ENCODE results near the gene ERBIN.

ERBIN gene

GRCh38 chr5:65943771-65944170, 17.4 kb downstream of the ERBIN start:
- Histone ChIP-seq H3K23ac (ENCODE audit: low read length in 2 of 2) (no peak overlapping the region), H2BK5ac (ENCODE audit: low read depth, low read length, poor library complexity, severe bottlenecking) (no peak overlapping the region), H3K4me1 (ENCODE audit: control insufficient read depth, insufficient read depth, low read depth, low read length) (peaks cover 1% of the 10 kb centered on the region), H2AFZ (ENCODE audit: low read depth, low read length) (no peak overlapping the region), H3K79me1 (replicated peaks; ENCODE audit: low read length, poor library complexity, severe bottlenecking) (peaks cover 2% of the 10 kb centered on the region), H3K4me2 (ENCODE audit: low read length, poor library complexity, severe bottlenecking) (no peak overlapping the region), H2BK120ac (ENCODE audit: low read depth, low read length) (no peak overlapping the region), H3K4ac (ENCODE audit: low read depth in 1 of 2, low read length in 2 of 2) (no peak overlapping the region), H4K8ac (ENCODE audit: low read length) (no peak overlapping the region), H3K27me3 (ENCODE audit: control insufficient read depth in 1 of 2, insufficient read depth in 1 of 2, low read length in 2 of 2) (no peaks in the 10 kb centered on the region), H2AK5ac (ENCODE audit: low read length, severe bottlenecking) (no peak overlapping the region), H3K14ac (ENCODE audit: low read length in 2 of 2) (no peak overlapping the region), H3K18ac (ENCODE audit: low read depth in 1 of 2, low read length in 2 of 2) (no peak overlapping the region), H3K27ac (ENCODE audit: low read length, poor library complexity, severe bottlenecking) (no peak overlapping the region), H3K9me3 (ENCODE audit: control insufficient read depth, low read length) (no peaks in the 10 kb centered on the region), H2BK15ac (ENCODE audit: low read depth, poor library complexity, severe bottlenecking) (no peak overlapping the region), H2BK12ac (ENCODE audit: low read length in 2 of 2) (no peak overlapping the region), H3K4me3 (ENCODE audit: insufficient read depth in 1 of 2, low read depth in 1 of 2, low read length in 2 of 2) (no peak overlapping the region), H4K91ac (ENCODE audit: low read length) (no peak overlapping the region), H3K36me3 (ENCODE audit: control insufficient read depth in 1 of 2, insufficient read depth in 2 of 2, low read depth in 1 of 2, low read length in 2 of 2) (peaks cover 0 to 4% of the 10 kb centered on the region in 2 experiments), H3K9ac (ENCODE audit: low read length) (no peak overlapping the region)
- DNase-seq, result no peak
- WGBS, result 93% methylated on average over 3 of the region's 5 CpGs

DNA sequence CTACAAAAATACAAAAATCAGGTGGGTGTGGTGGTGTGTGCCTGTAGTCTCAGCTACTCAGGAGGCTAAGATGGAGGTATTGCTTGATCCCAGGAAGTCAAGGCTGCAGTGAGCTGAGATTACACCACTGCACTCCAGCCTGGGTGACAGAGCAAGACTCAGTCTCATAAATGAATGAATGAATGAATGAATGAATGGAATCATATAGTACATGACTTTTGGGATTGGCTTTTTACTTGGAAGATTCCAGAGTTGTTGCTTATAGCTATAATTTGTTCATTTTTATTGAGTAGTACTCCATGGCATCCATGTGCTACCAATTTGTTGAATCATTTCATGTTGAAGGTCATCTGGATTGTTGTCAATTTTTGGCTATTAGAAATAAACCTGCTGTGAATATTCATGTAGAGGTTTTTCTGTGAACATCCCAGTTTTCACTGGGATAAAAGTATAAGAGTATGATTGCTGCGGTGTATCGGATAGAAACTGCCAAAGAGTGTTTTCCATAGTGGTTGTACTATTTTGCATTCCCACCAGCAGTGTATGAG, 19.9 kb downstream of the ERBIN start:
- Histone ChIP-seq H2BK12ac (ENCODE audit: low read length in 2 of 2) (no peak overlapping the region), H3K27ac (ENCODE audit: low read length, poor library complexity, severe bottlenecking) (no peak overlapping the region), H3K9me3 (ENCODE audit: control insufficient read depth, low read length) (no peaks in the 10 kb centered on the region), H3K36me3 (ENCODE audit: control insufficient read depth in 1 of 2, insufficient read depth in 2 of 2, low read depth in 1 of 2, low read length in 2 of 2) (no peaks in the 10 kb centered on the region), H3K4me1 (ENCODE audit: control insufficient read depth, insufficient read depth, low read depth, low read length) (peaks cover 1% of the 10 kb centered on the region), H2AFZ (ENCODE audit: low read depth, low read length) (no peak overlapping the region), H3K4me2 (ENCODE audit: low read length, poor library complexity, severe bottlenecking) (no peak overlapping the region), H4K8ac (ENCODE audit: low read length) (no peak overlapping the region), H2AK5ac (ENCODE audit: low read length, severe bottlenecking) (no peak overlapping the region), H2BK120ac (ENCODE audit: low read depth, low read length) (no peak overlapping the region), H3K23ac (ENCODE audit: low read length in 2 of 2) (no peak overlapping the region), H3K9ac (ENCODE audit: low read length) (no peak overlapping the region), H2BK15ac (ENCODE audit: low read depth, poor library complexity, severe bottlenecking) (no peak overlapping the region), H3K18ac (ENCODE audit: low read depth in 1 of 2, low read length in 2 of 2) (no peak overlapping the region), H3K14ac (ENCODE audit: low read length in 2 of 2) (no peak overlapping the region), H3K27me3 (ENCODE audit: control insufficient read depth in 1 of 2, insufficient read depth in 1 of 2, low read length in 2 of 2) (no peaks in the 10 kb centered on the region), H3K4me3 (ENCODE audit: insufficient read depth in 1 of 2, low read depth in 1 of 2, low read length in 2 of 2) (no peak overlapping the region), H2BK5ac (ENCODE audit: low read depth, low read length, poor library complexity, severe bottlenecking) (no peak overlapping the region), H3K4ac (ENCODE audit: low read depth in 1 of 2, low read length in 2 of 2) (no peak overlapping the region), H3K79me1 (replicated peaks; ENCODE audit: low read length, poor library complexity, severe bottlenecking) (peaks cover 2% of the 10 kb centered on the region), H4K91ac (ENCODE audit: low read length) (no peak overlapping the region)
- WGBS, result 100% methylated on average over 2 of the region's 2 CpGs
- DNase-seq, result no peak

DNA sequence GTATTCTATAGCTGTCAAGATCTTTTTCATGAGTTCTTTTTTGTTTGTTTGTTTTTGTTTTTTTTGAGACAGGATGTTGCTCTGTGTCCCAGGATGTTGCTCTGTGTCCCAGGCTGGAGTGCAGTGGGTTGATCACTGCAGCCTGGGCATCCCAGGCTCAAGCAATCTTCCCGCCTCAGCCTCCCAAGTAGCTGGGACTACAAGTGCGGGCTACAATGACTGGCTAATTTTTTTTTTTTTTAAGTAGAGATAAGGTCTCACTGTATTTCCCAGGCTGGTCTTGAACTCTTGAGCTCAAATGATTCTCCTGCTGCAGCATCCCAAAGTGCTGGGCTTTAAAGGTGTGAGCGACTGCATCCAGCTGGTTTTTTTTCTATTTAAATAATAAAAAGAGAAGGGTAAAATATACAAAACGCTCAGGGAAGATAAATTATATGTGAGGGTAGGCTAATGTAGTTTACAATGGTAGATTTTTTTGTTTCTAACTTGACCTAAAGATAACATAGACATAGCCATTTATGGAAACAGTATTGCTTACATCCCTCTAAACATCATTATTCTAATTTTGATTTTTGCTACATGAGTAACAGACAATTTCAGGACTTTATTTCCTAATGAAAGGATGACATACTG, 21.9 kb downstream of the ERBIN start:
- Histone ChIP-seq H2BK5ac (ENCODE audit: low read depth, low read length, poor library complexity, severe bottlenecking) (no peak overlapping the region), H3K4me1 (ENCODE audit: control insufficient read depth, insufficient read depth, low read depth, low read length) (peaks cover 1% of the 10 kb centered on the region), H3K36me3 (ENCODE audit: control insufficient read depth in 1 of 2, insufficient read depth in 2 of 2, low read depth in 1 of 2, low read length in 2 of 2) (no peaks in the 10 kb centered on the region), H2AK5ac (ENCODE audit: low read length, severe bottlenecking) (no peak overlapping the region), H3K27me3 (ENCODE audit: control insufficient read depth in 1 of 2, insufficient read depth in 1 of 2, low read length in 2 of 2) (no peaks in the 10 kb centered on the region), H3K4ac (ENCODE audit: low read depth in 1 of 2, low read length in 2 of 2) (no peak overlapping the region), H3K79me1 (replicated peaks; ENCODE audit: low read length, poor library complexity, severe bottlenecking) (peaks cover 2% of the 10 kb centered on the region), H4K91ac (ENCODE audit: low read length) (no peak overlapping the region), H2BK12ac (ENCODE audit: low read length in 2 of 2) (no peak overlapping the region), H3K18ac (ENCODE audit: low read depth in 1 of 2, low read length in 2 of 2) (no peak overlapping the region), H2AFZ (ENCODE audit: low read depth, low read length) (no peak overlapping the region), H2BK15ac (ENCODE audit: low read depth, poor library complexity, severe bottlenecking) (no peak overlapping the region), H3K9me3 (ENCODE audit: control insufficient read depth, low read length) (no peaks in the 10 kb centered on the region), H3K4me3 (ENCODE audit: insufficient read depth in 1 of 2, low read depth in 1 of 2, low read length in 2 of 2) (no peak overlapping the region), H3K23ac (ENCODE audit: low read length in 2 of 2) (no peak overlapping the region), H3K4me2 (ENCODE audit: low read length, poor library complexity, severe bottlenecking) (no peak overlapping the region), H3K9ac (ENCODE audit: low read length) (no peak overlapping the region), H3K27ac (ENCODE audit: low read length, poor library complexity, severe bottlenecking) (no peak overlapping the region), H4K8ac (ENCODE audit: low read length) (no peak overlapping the region), H3K14ac (ENCODE audit: low read length in 2 of 2) (no peak overlapping the region), H2BK120ac (ENCODE audit: low read depth, low read length) (no peak overlapping the region)
- WGBS, result 98% methylated on average over 3 of the region's 4 CpGs
- DNase-seq, result no peak

DNA sequence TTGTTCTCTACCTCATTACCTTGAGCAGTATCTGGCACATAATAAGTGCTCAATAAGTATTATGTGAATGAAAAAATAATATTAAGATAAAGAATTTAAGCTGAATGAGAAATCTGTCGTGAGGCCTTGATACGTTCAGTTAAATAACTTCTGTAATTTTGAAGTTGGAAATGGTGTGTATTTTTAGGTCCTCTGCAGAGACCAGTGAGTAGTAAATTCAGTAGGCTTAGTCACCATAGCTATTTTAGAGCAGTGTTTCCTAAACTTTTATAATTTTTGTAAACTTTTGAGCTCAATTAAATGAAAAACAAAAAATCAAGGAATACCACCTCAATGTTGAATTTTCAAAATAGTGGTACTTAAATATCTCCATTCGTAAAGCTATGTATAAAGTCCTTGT, 25.0 kb downstream of the ERBIN start:
- Histone ChIP-seq H2BK12ac (ENCODE audit: low read length in 2 of 2) (no peak overlapping the region), H3K4me2 (ENCODE audit: low read length, poor library complexity, severe bottlenecking) (no peak overlapping the region), H3K79me1 (replicated peaks; ENCODE audit: low read length, poor library complexity, severe bottlenecking) (peaks cover 2% of the 10 kb centered on the region), H2AK5ac (ENCODE audit: low read length, severe bottlenecking) (no peak overlapping the region), H3K4ac (ENCODE audit: low read depth in 1 of 2, low read length in 2 of 2) (no peak overlapping the region), H3K27ac (ENCODE audit: low read length, poor library complexity, severe bottlenecking) (no peak overlapping the region), H3K23ac (ENCODE audit: low read length in 2 of 2) (no peak overlapping the region), H3K18ac (ENCODE audit: low read depth in 1 of 2, low read length in 2 of 2) (no peak overlapping the region), H3K9ac (ENCODE audit: low read length) (no peak overlapping the region), H3K4me3 (ENCODE audit: insufficient read depth in 1 of 2, low read depth in 1 of 2, low read length in 2 of 2) (no peak overlapping the region), H4K91ac (ENCODE audit: low read length) (no peak overlapping the region), H3K36me3 (ENCODE audit: control insufficient read depth in 1 of 2, insufficient read depth in 2 of 2, low read depth in 1 of 2, low read length in 2 of 2) (no peaks in the 10 kb centered on the region), H2BK15ac (ENCODE audit: low read depth, poor library complexity, severe bottlenecking) (no peak overlapping the region), H2BK120ac (ENCODE audit: low read depth, low read length) (no peak overlapping the region), H2BK5ac (ENCODE audit: low read depth, low read length, poor library complexity, severe bottlenecking) (no peak overlapping the region), H3K4me1 (ENCODE audit: control insufficient read depth, insufficient read depth, low read depth, low read length) (peaks cover 4% of the 10 kb centered on the region), H3K9me3 (ENCODE audit: control insufficient read depth, low read length) (no peaks in the 10 kb centered on the region), H4K8ac (ENCODE audit: low read length) (no peak overlapping the region), H3K27me3 (ENCODE audit: control insufficient read depth in 1 of 2, insufficient read depth in 1 of 2, low read length in 2 of 2) (no peaks in the 10 kb centered on the region), H2AFZ (ENCODE audit: low read depth, low read length) (no peak overlapping the region), H3K14ac (ENCODE audit: low read length in 2 of 2) (no peak overlapping the region)
- WGBS, result 100% methylated on average over 2 of the region's 3 CpGs
- DNase-seq, result no peak

Measured in mesenchymal stem cell (in vitro differentiated cells and primary cell).